Rectal smooth muscle tissue (tissue), 1 donor: ENCODE results near the gene RPE.

Experiments
- H3K27ac ChIP-seq: one replicate; pipeline ENCODE4 v1.7.0; 2013; ENCODE audit warnings: low read depth, low read length, inconsistent platforms
- H3K27me3 ChIP-seq: one replicate; pipeline ENCODE4 v1.7.0; 2013; ENCODE audit warnings: low read length; ENCODE audit not compliant: control insufficient read depth, insufficient read depth
- H3K36me3 ChIP-seq: one replicate; pipeline ENCODE4 v1.7.0; 2013; ENCODE audit warnings: low read length; ENCODE audit not compliant: control insufficient read depth, insufficient read depth
- H3K4me1 ChIP-seq: one replicate; pipeline ENCODE4 v1.7.0; 2013; ENCODE audit warnings: low read length; ENCODE audit not compliant: control insufficient read depth, insufficient read depth
- H3K4me3 ChIP-seq: one replicate; pipeline ENCODE4 v1.7.0; 2013; ENCODE audit warnings: low read length
- H3K9ac ChIP-seq: one replicate; pipeline ENCODE4 v1.7.0; 2013; ENCODE audit warnings: low read length

RPE gene

GRCh38 chr2:210055825-210056224 lies 53.4 kb downstream of the RPE start:
- no peaks in the 10 kb centered on the region for H3K4me1 ChIP-seq
- no peak overlapping the region for H3K9ac ChIP-seq
- no peaks in the 10 kb centered on the region for H3K36me3 ChIP-seq
- H3K27me3 ChIP-seq, result no peaks in the 10 kb centered on the region
- H3K4me3 ChIP-seq, result no peak overlapping the region
- no peak overlapping the region for H3K27ac ChIP-seq

DNA sequence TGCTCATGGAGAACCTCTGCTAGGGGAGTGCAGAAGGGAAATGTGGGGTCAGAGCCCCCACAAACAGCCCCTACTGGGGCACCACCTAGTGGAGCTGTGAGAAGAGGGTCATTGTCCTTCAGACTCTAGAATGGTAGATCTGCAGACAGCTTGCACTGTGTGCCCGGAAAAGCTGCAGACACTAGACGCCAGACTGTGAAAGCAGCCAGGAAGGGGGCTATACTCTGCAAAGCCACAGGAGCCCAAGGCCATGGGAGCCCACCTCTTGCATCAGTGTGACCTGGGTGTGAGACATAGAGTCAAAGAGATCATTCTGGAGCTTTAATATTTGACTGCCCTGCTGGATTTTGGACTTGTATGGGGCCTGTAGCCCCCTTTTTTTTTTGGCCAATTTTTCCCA lies 60.9 kb downstream of the RPE start:
- H3K9ac ChIP-seq, result no peak overlapping the region
- H3K27ac ChIP-seq, result no peak overlapping the region
- H3K27me3 ChIP-seq, result no peaks in the 10 kb centered on the region
- no peaks in the 10 kb centered on the region for H3K4me1 ChIP-seq
- no peak overlapping the region for H3K4me3 ChIP-seq
- no peaks in the 10 kb centered on the region for H3K36me3 ChIP-seq
